GM12878 (cell line): ENCODE results near the gene SUGCT. TPM values are rescaled to one million over a fixed set of nuclear protein-coding genes. Genes with fewer than 3 reads are reported as not detected.

ENCODE experiments used
- ATAC-seq: fragments of 200-7000 bp; cut with Tn5 transposase; 3 replicates; pipeline ENCODE4 v1.9.1; 2020; ENCODE audit warnings: mild to moderate bottlenecking, moderate library complexity
- BruUV-seq: library from RNA; stranded (reverse); fragments of 400-500 nt; replicated peaks from 2 replicates; lab custom pipeline; 2021; lab: Mats Ljungman, UMichigan
- CTCF ChIA-PET: fragments of 300-600 bp; sonication (Branson Sonifier 250); formaldehyde crosslinking; extraction: SDS; loops from one replicate; lab custom pipeline; 2021; ENCODE audit warnings: inconsistent platforms; lab: Yijun Ruan, JAX
- POLR2A ChIA-PET: fragments of 350-600 bp; formaldehyde crosslinking; extraction: SDS; loops from one replicate; lab custom pipeline; 2021; ENCODE audit warnings: inconsistent platforms; lab: Charles Lee
- RAD21 ChIA-PET: fragments of 300-600 bp; sonication (Branson Sonifier 250); formaldehyde crosslinking; loops from one replicate; lab custom pipeline; 2023; ENCODE audit warnings: antibody characterized with exemption; ENCODE audit not compliant: unreplicated experiment; lab: Charles Lee
- SMC1A ChIA-PET: fragments of 300-600 bp; sonication (Branson Sonifier 250); formaldehyde crosslinking; loops from one replicate; lab custom pipeline; 2023; ENCODE audit not compliant: unreplicated experiment, uncharacterized antibody; lab: Charles Lee
- DNase-seq: peaks from one replicate; pipeline ENCODE4 v3.0.0-alpha.2; 2011; ENCODE audit warnings: low read depth, low spot score
- FAIRE-seq: peaks from 3 replicates; lab custom pipeline; 2011; peaks lifted over from hg19 to GRCh38; lab: Jason Lieb, UNC
- H2AFZ ChIP-seq: 2 replicates; pipeline ENCODE4 v1.6.0; 2011; ENCODE audit warnings: low read depth, low read length, control low read depth; ENCODE audit not compliant: control insufficient read depth
- H3K27ac ChIP-seq: 2 replicates; pipeline ENCODE4 v1.5.1; 2011; ENCODE audit warnings: control low read depth; ENCODE audit not compliant: control insufficient read depth, insufficient read depth
- H3K27me3 ChIP-seq, 2 experiments: replicated peaks in 1 of 2; 2 replicates each; pipeline versions ENCODE4 v1.6.0 to v1.6.1; 2011; ENCODE audit warnings: low read length in 1 of 2; ENCODE audit not compliant: control insufficient read depth in 2 of 2, insufficient read depth in 2 of 2
- H3K36me3 ChIP-seq, 2 experiments: 2 replicates each; pipeline ENCODE4 v1.5.1; 2011; ENCODE audit warnings: low read length in 1 of 2; ENCODE audit not compliant: control insufficient read depth in 2 of 2, insufficient read depth in 2 of 2
- H3K4me1 ChIP-seq: 2 replicates; pipeline ENCODE4 v1.6.1; 2011; ENCODE audit warnings: mild to moderate bottlenecking, low read length, moderate library complexity, mixed read lengths; ENCODE audit not compliant: control insufficient read depth, insufficient read depth
- H3K4me2 ChIP-seq: 2 replicates; pipeline ENCODE4 v1.6.0; 2011; ENCODE audit warnings: control low read depth; ENCODE audit not compliant: control insufficient read depth, insufficient read depth
- H3K4me3 ChIP-seq: fragments of 200-600 bp; sonication (generic); 2 replicates; pipeline ENCODE4 v1.5.1; 2016
- H3K79me2 ChIP-seq: 2 replicates; pipeline ENCODE4 v1.6.0; 2011; ENCODE audit warnings: low read length; ENCODE audit not compliant: control insufficient read depth, insufficient read depth
- H3K9ac ChIP-seq: 2 replicates; pipeline ENCODE4 v1.8.0; 2011; ENCODE audit warnings: low read length, control low read depth, mixed read lengths; ENCODE audit not compliant: control insufficient read depth, insufficient read depth
- H3K9me3 ChIP-seq: replicated peaks from 3 replicates; pipeline ENCODE4 v1.5.1; 2011; ENCODE audit warnings: mild to moderate bottlenecking, low read length; ENCODE audit not compliant: control insufficient read depth, insufficient read depth
- H4K20me1 ChIP-seq: 2 replicates; pipeline ENCODE4 v1.6.0; 2011; ENCODE audit not compliant: control insufficient read depth, insufficient read depth
- CEBPB ChIP-seq, 2 experiments: fragments of 150-350 bp in 1 of 2; IDR thresholded peaks; 2 replicates each; pipeline ENCODE4 v1.6.1; 2012 to 2014; ENCODE audit warnings: low read depth in 2 of 2, low read length in 2 of 2, borderline replicate concordance in 1 of 2, inconsistent platforms in 1 of 2
- CHD2 ChIP-seq: IDR thresholded peaks from 2 replicates; pipeline ENCODE4 v1.6.1; 2011; ENCODE audit warnings: low read depth, low read length, improper control_type of control experiment, borderline replicate concordance
- CREM ChIP-seq: IDR thresholded peaks from 2 replicates; pipeline ENCODE4 v1.6.1; 2014; ENCODE audit warnings: antibody characterized with exemption, low read depth
- MEF2A ChIP-seq: IDR thresholded peaks from 2 replicates; pipeline ENCODE4 v1.6.1; 2011; ENCODE audit warnings: low read depth, mild to moderate bottlenecking, low read length, moderate library complexity; ENCODE audit not compliant: insufficient read depth
- MEF2B ChIP-seq: fragments of 450-650 bp; IDR thresholded peaks from 2 replicates; pipeline ENCODE4 v1.6.1; 2018; ENCODE audit warnings: mild to moderate bottlenecking, moderate library complexity; ENCODE audit not compliant: partially characterized antibody, poor library complexity, severe bottlenecking
- MYB ChIP-seq: fragments of 150-350 bp; IDR thresholded peaks from 2 replicates; pipeline ENCODE4 v1.6.1; 2014; ENCODE audit warnings: mild to moderate bottlenecking, low read depth, low read length, borderline replicate concordance
- NR2C2 ChIP-seq: IDR thresholded peaks from 2 replicates; pipeline ENCODE4 v1.6.1; 2011; ENCODE audit warnings: borderline replicate concordance, low read depth; ENCODE audit not compliant: control insufficient read depth, insufficient read length
- SP1 ChIP-seq: IDR thresholded peaks from one replicate; pipeline ENCODE4 v1.6.1; 2011; ENCODE audit warnings: low read depth, low read length
- ZNF217 ChIP-seq: fragments of 450-650 bp; IDR thresholded peaks from 2 replicates; pipeline ENCODE4 v1.6.1; 2017; ENCODE audit warnings: antibody characterized with exemption, mild to moderate bottlenecking
- WGBS: methylation state at CpG from one replicate; pipeline ENCODE4 v1.1.6; 2016; ENCODE audit warnings: low lambda C conversion rate; ENCODE audit not compliant: insufficient replicate concordance, insufficient coverage; ENCODE audit errors: missing lambda C conversion rate; 5-methylcytosine and 5-hydroxymethylcytosine counted together
- in situ Hi-C: fragments of 300-500 bp; cut with MboI; formaldehyde crosslinking; loops from 9 replicates; pipeline ENCODE4 v1.14.3; 2018; ENCODE audit warnings: mixed read lengths
- intact Hi-C: fragments of 100-400 bp; cut with micrococcal nuclease; formaldehyde crosslinking; loops from one replicate; pipeline ENCODE4 v1.14.2; 2022; ENCODE audit not compliant: unreplicated experiment
- polyA plus RNA-seq, 11 experiments: library from polyadenylated mRNA; depleted of rRNA in 4 of 11; unstranded in 6 of 11; stranded (reverse) in 5 of 11; fragments of >200 nt; fragmentation: Nextera tagmentation in 4 of 11; fragmentation: Illumina TruSeq in 1 of 11; extraction: Ambion mirVana in 4 of 11; extraction: Trizol in 1 of 11; gene quantifications; 1 replicate in 1 of 11; 2 replicates in 10 of 11; pipeline versions ENCODE4 v1.2.1 to v1.2.3, GENCODE V29; 2011 to 2016; ENCODE audit warnings: inconsistent platforms in 2 of 11, missing spikeins in 2 of 11, low read depth in 1 of 11
- total RNA-seq, 4 experiments: library from RNA; depleted of rRNA in 3 of 4; stranded (reverse); fragments of >200 nt in 3 of 4; fragmentation: Illumina TruSeq in 1 of 4; extraction: Trizol in 1 of 4; gene quantifications; 2 replicates each; pipeline versions ENCODE4 v1.2.1 to v1.2.3, GENCODE V29; 2013 to 2021
- TF ChIP-seq, protein P1 (sequence below): fragments of 450-650 bp; IDR thresholded peaks from 2 replicates; pipeline ENCODE4 v1.6.1; 2017; ENCODE audit warnings: antibody characterized with exemption, mild to moderate bottlenecking, moderate library complexity
- TF ChIP-seq, protein P2 (sequence below): fragments of 150-350 bp; IDR thresholded peaks from 2 replicates; pipeline ENCODE4 v1.6.1; 2014; ENCODE audit warnings: mild to moderate bottlenecking, low read depth, low read length
- TF ChIP-seq, protein P3 (sequence below): fragments of 450-650 bp; IDR thresholded peaks from 2 replicates; pipeline ENCODE4 v1.6.1; 2017; ENCODE audit warnings: mild to moderate bottlenecking, moderate library complexity
- TF ChIP-seq, protein P4 (sequence below): fragments of 450-650 bp; IDR thresholded peaks from 2 replicates; pipeline ENCODE4 v1.6.1; 2014; ENCODE audit warnings: mild to moderate bottlenecking

Gene SUGCT
- total and polyA plus RNA-seq, 10 of the 15 experiments (the other 5 are each of a cell fraction or from before 2014, with no cell fraction given): 0.08 to 1.2 (median 0.67) TPM; not detected in 1

DNA sequence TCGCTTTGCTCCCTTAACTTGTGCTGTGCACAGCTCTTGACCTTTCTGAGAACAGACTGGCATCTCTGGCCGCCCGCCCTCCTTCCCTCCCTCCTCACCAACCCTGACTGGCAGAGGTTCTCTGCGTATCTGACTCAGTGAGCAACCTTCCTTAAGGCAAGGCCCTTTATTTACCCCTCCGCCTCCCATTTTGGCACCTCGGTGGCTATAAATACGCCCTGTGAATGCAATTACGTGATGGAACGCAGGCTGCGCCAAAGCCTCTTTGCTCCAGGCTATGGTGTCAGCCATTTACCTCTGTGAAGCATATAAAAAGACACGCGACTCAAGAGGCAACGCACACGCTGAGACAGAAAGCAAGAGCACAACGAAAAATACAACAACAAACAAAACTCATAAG, 764.3 kb downstream of the SUGCT start:
- H3K4me1 ChIP-seq: no peaks in the 10 kb centered on the region
- no peak overlapping the region for H3K4me3 ChIP-seq
- no peaks in the 10 kb centered on the region; the same call in 2 of the 3 replicates for H3K9me3 ChIP-seq
- FAIRE-seq (no peak), ATAC-seq (no peak), DNase-seq (no peak)
- BruUV-seq: no TSS peak
- no peak overlapping the region for H3K4me2 ChIP-seq
- no peaks in the 10 kb centered on the region for H3K36me3 ChIP-seq
- SMC1A ChIA-PET: no interaction called here
- H3K79me2 ChIP-seq: no peaks in the 10 kb centered on the region
- WGBS: 68% methylated on average over 12 of the region's 15 CpGs
- H3K27me3 ChIP-seq: no peaks in the 10 kb centered on the region
- POLR2A ChIA-PET: no interaction called here
- intact Hi-C loops: no loop called here
- TF ChIP-seq, protein P1, sequence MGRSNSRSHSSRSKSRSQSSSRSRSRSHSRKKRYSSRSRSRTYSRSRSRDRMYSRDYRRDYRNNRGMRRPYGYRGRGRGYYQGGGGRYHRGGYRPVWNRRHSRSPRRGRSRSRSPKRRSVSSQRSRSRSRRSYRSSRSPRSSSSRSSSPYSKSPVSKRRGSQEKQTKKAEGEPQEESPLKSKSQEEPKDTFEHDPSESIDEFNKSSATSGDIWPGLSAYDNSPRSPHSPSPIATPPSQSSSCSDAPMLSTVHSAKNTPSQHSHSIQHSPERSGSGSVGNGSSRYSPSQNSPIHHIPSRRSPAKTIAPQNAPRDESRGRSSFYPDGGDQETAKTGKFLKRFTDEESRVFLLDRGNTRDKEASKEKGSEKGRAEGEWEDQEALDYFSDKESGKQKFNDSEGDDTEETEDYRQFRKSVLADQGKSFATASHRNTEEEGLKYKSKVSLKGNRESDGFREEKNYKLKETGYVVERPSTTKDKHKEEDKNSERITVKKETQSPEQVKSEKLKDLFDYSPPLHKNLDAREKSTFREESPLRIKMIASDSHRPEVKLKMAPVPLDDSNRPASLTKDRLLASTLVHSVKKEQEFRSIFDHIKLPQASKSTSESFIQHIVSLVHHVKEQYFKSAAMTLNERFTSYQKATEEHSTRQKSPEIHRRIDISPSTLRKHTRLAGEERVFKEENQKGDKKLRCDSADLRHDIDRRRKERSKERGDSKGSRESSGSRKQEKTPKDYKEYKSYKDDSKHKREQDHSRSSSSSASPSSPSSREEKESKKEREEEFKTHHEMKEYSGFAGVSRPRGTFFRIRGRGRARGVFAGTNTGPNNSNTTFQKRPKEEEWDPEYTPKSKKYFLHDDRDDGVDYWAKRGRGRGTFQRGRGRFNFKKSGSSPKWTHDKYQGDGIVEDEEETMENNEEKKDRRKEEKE: no peak
- no peak for TF ChIP-seq MYB
- no peak for TF ChIP-seq CHD2
- TF ChIP-seq CREM: no peak
- TF ChIP-seq, protein P2, sequence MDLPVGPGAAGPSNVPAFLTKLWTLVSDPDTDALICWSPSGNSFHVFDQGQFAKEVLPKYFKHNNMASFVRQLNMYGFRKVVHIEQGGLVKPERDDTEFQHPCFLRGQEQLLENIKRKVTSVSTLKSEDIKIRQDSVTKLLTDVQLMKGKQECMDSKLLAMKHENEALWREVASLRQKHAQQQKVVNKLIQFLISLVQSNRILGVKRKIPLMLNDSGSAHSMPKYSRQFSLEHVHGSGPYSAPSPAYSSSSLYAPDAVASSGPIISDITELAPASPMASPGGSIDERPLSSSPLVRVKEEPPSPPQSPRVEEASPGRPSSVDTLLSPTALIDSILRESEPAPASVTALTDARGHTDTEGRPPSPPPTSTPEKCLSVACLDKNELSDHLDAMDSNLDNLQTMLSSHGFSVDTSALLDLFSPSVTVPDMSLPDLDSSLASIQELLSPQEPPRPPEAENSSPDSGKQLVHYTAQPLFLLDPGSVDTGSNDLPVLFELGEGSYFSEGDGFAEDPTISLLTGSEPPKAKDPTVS: no peak
- TF ChIP-seq, protein P3, sequence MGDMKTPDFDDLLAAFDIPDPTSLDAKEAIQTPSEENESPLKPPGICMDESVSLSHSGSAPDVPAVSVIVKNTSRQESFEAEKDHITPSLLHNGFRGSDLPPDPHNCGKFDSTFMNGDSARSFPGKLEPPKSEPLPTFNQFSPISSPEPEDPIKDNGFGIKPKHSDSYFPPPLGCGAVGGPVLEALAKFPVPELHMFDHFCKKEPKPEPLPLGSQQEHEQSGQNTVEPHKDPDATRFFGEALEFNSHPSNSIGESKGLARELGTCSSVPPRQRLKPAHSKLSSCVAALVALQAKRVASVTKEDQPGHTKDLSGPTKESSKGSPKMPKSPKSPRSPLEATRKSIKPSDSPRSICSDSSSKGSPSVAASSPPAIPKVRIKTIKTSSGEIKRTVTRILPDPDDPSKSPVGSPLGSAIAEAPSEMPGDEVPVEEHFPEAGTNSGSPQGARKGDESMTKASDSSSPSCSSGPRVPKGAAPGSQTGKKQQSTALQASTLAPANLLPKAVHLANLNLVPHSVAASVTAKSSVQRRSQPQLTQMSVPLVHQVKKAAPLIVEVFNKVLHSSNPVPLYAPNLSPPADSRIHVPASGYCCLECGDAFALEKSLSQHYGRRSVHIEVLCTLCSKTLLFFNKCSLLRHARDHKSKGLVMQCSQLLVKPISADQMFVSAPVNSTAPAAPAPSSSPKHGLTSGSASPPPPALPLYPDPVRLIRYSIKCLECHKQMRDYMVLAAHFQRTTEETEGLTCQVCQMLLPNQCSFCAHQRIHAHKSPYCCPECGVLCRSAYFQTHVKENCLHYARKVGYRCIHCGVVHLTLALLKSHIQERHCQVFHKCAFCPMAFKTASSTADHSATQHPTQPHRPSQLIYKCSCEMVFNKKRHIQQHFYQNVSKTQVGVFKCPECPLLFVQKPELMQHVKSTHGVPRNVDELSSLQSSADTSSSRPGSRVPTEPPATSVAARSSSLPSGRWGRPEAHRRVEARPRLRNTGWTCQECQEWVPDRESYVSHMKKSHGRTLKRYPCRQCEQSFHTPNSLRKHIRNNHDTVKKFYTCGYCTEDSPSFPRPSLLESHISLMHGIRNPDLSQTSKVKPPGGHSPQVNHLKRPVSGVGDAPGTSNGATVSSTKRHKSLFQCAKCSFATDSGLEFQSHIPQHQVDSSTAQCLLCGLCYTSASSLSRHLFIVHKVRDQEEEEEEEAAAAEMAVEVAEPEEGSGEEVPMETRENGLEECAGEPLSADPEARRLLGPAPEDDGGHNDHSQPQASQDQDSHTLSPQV: no peak
- TF ChIP-seq ZNF217: no peak
- TF ChIP-seq, protein P4, sequence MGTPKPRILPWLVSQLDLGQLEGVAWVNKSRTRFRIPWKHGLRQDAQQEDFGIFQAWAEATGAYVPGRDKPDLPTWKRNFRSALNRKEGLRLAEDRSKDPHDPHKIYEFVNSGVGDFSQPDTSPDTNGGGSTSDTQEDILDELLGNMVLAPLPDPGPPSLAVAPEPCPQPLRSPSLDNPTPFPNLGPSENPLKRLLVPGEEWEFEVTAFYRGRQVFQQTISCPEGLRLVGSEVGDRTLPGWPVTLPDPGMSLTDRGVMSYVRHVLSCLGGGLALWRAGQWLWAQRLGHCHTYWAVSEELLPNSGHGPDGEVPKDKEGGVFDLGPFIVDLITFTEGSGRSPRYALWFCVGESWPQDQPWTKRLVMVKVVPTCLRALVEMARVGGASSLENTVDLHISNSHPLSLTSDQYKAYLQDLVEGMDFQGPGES: no peak
- no peak for TF ChIP-seq CEBPB (IDR thresholded peaks at IDR 0.05; ENCODE audit: borderline replicate concordance in 1 of 2, low read depth in 2 of 2, low read length in 2 of 2)
- TF ChIP-seq MEF2A: no peak
- no peak for TF ChIP-seq MEF2B
- no peak for TF ChIP-seq SP1
- no peak for TF ChIP-seq NR2C2
- TF ChIP-seq, all 136 proteins: peak for 0
- CTCF ChIA-PET: no interaction called here
- Histone ChIP-seq H4K20me1 (no peaks in the 10 kb centered on the region), H2AFZ (no peak overlapping the region), H3K9ac (no peak overlapping the region), H3K27ac (no peak overlapping the region)
- RAD21 ChIA-PET: no interaction called here
- in situ Hi-C loops: no loop called here
